ENCODE results near the gene MYBPH.
A peak's percentile ranks its signal among the peaks of the same experiment; 100 is the strongest.

Gene MYBPH

GRCh38 chr1:203142684-203143408 is 32.8 kb downstream of the MYBPH start:
- H3K27me3 ChIP-seq = no peaks in the 10 kb centered on the region
- H3K9me3 ChIP-seq = no peaks in the 10 kb centered on the region
- peaks cover 35% of the 10 kb centered on the region for H3K4me1 ChIP-seq
- no peak overlapping the region for H3K4me3 ChIP-seq (ENCODE audit: low read depth, low read length)
- H3K36me3 ChIP-seq = no peaks in the 10 kb centered on the region
- TF ChIP-seq, protein P1, sequence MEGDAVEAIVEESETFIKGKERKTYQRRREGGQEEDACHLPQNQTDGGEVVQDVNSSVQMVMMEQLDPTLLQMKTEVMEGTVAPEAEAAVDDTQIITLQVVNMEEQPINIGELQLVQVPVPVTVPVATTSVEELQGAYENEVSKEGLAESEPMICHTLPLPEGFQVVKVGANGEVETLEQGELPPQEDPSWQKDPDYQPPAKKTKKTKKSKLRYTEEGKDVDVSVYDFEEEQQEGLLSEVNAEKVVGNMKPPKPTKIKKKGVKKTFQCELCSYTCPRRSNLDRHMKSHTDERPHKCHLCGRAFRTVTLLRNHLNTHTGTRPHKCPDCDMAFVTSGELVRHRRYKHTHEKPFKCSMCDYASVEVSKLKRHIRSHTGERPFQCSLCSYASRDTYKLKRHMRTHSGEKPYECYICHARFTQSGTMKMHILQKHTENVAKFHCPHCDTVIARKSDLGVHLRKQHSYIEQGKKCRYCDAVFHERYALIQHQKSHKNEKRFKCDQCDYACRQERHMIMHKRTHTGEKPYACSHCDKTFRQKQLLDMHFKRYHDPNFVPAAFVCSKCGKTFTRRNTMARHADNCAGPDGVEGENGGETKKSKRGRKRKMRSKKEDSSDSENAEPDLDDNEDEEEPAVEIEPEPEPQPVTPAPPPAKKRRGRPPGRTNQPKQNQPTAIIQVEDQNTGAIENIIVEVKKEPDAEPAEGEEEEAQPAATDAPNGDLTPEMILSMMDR (IDR thresholded peaks at IDR 0.05; ENCODE audit: low read depth, low read length) = no peak
- peak; percentile 84 for DNase-seq

- Histone ChIP-seq H3K27me3 (no peaks in the 10 kb centered on the region), H3K36me3 (no peaks in the 10 kb centered on the region), H3K4me3 (ENCODE audit: low read depth, low read length) (no peak overlapping the region), H3K9me3 (no peaks in the 10 kb centered on the region), H3K4me1 (peaks cover 35% of the 10 kb centered on the region)
- no peak for DNase-seq
- TF ChIP-seq, protein P1 (IDR thresholded peaks at IDR 0.05; ENCODE audit: low read depth, low read length) = no peak
These were observed 33.5 kb downstream of the MYBPH start for GRCh38 chr1:203142124-203142523.

DNA sequence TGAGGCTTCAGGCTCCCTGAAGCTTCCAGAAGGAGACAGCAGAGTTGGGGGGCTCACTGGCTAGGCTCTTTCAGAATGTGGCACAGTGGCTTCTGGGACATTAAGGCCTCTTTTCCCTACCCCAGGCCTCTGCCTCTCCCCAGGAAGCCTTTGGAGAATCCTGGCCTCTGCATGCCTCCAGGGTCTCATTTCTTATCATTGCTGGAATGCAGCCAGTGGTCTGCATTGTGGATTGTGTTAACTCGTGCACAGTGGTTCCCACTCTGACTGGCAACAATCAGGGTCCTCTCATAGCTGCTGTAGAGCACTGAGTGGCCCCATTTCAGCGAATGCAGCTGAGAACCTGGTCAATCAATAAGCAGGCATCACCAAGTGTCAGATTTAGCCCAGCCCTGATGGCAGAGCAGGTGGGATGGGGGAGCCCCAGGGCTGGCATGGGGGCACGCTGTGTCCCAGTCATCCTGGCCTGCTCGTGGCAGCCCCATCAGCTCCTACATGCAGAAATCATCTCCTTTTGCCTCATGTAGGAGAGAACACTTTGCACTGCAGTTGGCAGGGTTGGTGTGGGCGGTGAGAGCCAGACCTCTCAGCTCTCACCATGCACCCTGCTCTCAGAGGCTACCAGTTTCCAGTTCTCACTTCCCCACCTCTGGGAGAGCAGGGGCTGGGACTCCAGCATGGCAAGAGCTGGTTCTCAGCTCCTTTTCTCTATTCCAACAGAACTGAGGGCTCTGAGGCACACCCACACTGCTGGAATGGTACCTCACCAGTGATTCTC is 34.7 kb downstream of the MYBPH start:
- no peaks in the 10 kb centered on the region for H3K36me3 ChIP-seq
- TF ChIP-seq, protein P1 (IDR thresholded peaks at IDR 0.05; ENCODE audit: low read depth, low read length) = no peak
- H3K4me1 ChIP-seq = peaks cover 35% of the 10 kb centered on the region
- peak; percentile 83 for DNase-seq
- no peak overlapping the region; the same call in 1 of the 2 replicates for H3K4me3 ChIP-seq (ENCODE audit: low read depth, low read length)
- H3K27me3 ChIP-seq = no peaks in the 10 kb centered on the region
- H3K9me3 ChIP-seq = no peaks in the 10 kb centered on the region

DNA sequence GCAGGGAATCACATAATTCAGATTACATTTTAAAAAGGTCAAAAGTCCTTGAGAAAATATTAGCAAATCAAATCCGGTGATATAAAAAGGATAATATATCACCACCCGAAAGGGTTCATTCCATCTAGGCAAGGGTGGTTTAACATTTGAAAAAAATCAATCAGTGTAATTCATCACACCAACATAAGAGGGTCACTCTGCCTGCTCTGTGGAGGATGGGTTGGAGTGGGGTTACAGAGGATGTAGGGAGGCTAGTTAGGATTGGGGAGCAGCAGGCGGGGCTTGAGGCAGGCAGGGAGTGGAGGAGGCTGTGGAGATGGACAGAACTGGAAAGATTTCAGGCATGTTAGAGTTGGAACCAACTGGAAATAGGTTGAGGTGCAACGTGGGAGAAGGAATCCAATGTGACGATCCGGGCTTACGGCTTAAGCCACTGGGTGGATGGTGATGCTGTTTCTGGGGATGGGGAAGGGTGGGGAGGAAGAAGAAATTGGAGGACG is 35.6 kb downstream of the MYBPH start:
- no peak overlapping the region for H3K4me3 ChIP-seq (ENCODE audit: low read depth, low read length)
- H3K9me3 ChIP-seq = no peaks in the 10 kb centered on the region
- H3K27me3 ChIP-seq = no peaks in the 10 kb centered on the region

GRCh38 chr1:203138066-203138465 is 37.6 kb downstream of the MYBPH start:
- Histone ChIP-seq H3K9me3 (no peaks in the 10 kb centered on the region), H3K4me1 (peaks cover 27% of the 10 kb centered on the region), H3K36me3 (no peaks in the 10 kb centered on the region), H3K4me3 (ENCODE audit: low read depth, low read length) (no peak overlapping the region), H3K27me3 (no peaks in the 10 kb centered on the region)
- TF ChIP-seq, protein P1 (IDR thresholded peaks at IDR 0.05; ENCODE audit: low read depth, low read length) = no peak
- no peak for DNase-seq

More for the DNA sequence above, 35.6 kb downstream of the MYBPH start:
- no peak for DNase-seq
- peaks cover 33% of the 10 kb centered on the region for H3K4me1 ChIP-seq
- H3K36me3 ChIP-seq = no peaks in the 10 kb centered on the region
- TF ChIP-seq, protein P1 (IDR thresholded peaks at IDR 0.05; ENCODE audit: low read depth, low read length) = no peak

All from BE2C (cell line).